ENCODE results near the gene CBLB.
"Not testable (repeated sequence)": the region's sequence is repeated elsewhere in the genome, so short reads cannot be mapped to it uniquely, and the experiment has no call there.

DNA sequence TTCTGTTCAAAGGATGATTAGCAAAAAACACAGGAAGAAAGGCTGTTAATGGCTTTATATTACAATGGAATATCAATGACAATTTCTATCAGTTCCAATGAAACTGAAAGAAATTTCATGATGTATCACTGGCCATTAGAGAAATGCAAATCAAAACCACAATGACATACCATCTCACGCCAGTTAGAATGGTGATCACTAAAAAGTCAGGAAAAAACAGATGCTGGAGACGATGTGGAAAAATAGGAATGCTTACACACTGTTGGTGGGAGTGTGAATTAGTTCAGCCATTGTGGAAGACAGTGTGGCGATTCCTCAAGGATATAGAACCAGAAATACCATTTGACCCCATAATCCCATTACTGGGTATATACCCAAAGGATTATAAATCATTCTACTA, 53.5 kb downstream of the CBLB start:
- TF ChIP-seq, protein P1, sequence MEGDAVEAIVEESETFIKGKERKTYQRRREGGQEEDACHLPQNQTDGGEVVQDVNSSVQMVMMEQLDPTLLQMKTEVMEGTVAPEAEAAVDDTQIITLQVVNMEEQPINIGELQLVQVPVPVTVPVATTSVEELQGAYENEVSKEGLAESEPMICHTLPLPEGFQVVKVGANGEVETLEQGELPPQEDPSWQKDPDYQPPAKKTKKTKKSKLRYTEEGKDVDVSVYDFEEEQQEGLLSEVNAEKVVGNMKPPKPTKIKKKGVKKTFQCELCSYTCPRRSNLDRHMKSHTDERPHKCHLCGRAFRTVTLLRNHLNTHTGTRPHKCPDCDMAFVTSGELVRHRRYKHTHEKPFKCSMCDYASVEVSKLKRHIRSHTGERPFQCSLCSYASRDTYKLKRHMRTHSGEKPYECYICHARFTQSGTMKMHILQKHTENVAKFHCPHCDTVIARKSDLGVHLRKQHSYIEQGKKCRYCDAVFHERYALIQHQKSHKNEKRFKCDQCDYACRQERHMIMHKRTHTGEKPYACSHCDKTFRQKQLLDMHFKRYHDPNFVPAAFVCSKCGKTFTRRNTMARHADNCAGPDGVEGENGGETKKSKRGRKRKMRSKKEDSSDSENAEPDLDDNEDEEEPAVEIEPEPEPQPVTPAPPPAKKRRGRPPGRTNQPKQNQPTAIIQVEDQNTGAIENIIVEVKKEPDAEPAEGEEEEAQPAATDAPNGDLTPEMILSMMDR (conservative IDR thresholded peaks at IDR 0.05; ENCODE audit: low read depth, low read length) = not testable (repeated sequence)
- not testable (repeated sequence) for TF ChIP-seq EZH2 (IDR thresholded peaks at IDR 0.05; ENCODE audit: low read length, unreplicated experiment); EZH2phosphoT487 (IDR thresholded peaks at IDR 0.05; ENCODE audit: borderline replicate concordance, low read length)

Data from PC-3 (cell line).